Tibial nerve (tissue), 3 donors: ENCODE data around the gene KBTBD2.

Experiments used
- POLR2A ChIP-seq, 2 donors: fragments of 450-650 bp; IDR thresholded peaks; one replicate each; pipeline ENCODE4 v1.6.1; 2017; ENCODE audit warnings: antibody characterized with exemption in 2 of 2, mild to moderate bottlenecking in 2 of 2, moderate library complexity in 2 of 2
- TF ChIP-seq, protein P1 (sequence below), 5 experiments: fragments of 200-600 bp in 3 of 5; fragments of 450-650 bp in 2 of 5; sonication (generic) in 3 of 5; IDR thresholded peaks; one replicate each; pipeline ENCODE4 v1.5.1; 2016 to 2019; ENCODE audit warnings: antibody characterized with exemption in 5 of 5, mild to moderate bottlenecking in 3 of 5, moderate library complexity in 2 of 5

DNA sequence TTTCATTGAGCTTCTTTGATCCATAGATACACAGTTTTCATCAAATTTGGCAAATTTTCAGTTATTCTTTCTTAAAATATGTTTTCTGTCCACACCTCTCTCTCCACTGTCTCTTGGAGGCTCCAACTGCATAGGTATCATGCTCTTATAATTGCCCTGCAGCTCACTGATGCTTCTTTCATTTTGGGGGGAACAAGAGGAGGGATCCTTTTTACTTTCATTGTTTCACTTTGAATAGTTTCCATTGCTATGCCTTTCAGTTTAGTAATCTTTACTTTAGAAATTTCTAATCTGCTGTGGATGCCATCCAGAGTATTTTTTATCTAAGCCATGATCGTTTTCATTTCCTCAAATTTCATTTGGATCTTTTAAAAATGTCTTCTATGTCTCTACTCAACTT, 32.9 kb downstream of the KBTBD2 start:
- TF ChIP-seq, protein P1, sequence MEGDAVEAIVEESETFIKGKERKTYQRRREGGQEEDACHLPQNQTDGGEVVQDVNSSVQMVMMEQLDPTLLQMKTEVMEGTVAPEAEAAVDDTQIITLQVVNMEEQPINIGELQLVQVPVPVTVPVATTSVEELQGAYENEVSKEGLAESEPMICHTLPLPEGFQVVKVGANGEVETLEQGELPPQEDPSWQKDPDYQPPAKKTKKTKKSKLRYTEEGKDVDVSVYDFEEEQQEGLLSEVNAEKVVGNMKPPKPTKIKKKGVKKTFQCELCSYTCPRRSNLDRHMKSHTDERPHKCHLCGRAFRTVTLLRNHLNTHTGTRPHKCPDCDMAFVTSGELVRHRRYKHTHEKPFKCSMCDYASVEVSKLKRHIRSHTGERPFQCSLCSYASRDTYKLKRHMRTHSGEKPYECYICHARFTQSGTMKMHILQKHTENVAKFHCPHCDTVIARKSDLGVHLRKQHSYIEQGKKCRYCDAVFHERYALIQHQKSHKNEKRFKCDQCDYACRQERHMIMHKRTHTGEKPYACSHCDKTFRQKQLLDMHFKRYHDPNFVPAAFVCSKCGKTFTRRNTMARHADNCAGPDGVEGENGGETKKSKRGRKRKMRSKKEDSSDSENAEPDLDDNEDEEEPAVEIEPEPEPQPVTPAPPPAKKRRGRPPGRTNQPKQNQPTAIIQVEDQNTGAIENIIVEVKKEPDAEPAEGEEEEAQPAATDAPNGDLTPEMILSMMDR (IDR thresholded peaks at IDR 0.05) = no peak
- no peak for TF ChIP-seq POLR2A (IDR thresholded peaks at IDR 0.05)
